ENCODE results near the gene TMPRSS11E.

Gene TMPRSS11E

GRCh38 chr4:68460085-68460484 is 12.8 kb downstream of the TMPRSS11E start:
- Histone ChIP-seq H3K9me3 (ENCODE audit: control insufficient read depth in 1 of 2, low read length in 2 of 2) (no peaks in the 10 kb centered on the region), H3K27me3 (ENCODE audit: control insufficient read depth in 1 of 2, insufficient read depth in 2 of 2, low read length in 2 of 2) (no peaks in the 10 kb centered on the region), H3K27ac (ENCODE audit: low read depth, low read length) (no peak overlapping the region), H3K9ac (ENCODE audit: low read depth in 1 of 2, low read length in 2 of 2) (no peak overlapping the region), H3K4me3 (ENCODE audit: low read depth in 1 of 2, low read length in 2 of 2) (no peak overlapping the region), H3K4me1 (ENCODE audit: control insufficient read depth in 1 of 2, insufficient read depth in 2 of 2, low read length in 2 of 2) (no peaks in the 10 kb centered on the region), H3K36me3 (ENCODE audit: control insufficient read depth in 1 of 2, insufficient read depth in 2 of 2, low read length in 2 of 2) (no peaks in the 10 kb centered on the region)

GRCh38 chr4:68461790-68462189 is 14.5 kb downstream of the TMPRSS11E start:
- Histone ChIP-seq H3K4me3 (ENCODE audit: low read depth in 1 of 2, low read length in 2 of 2) (no peak overlapping the region), H3K27me3 (ENCODE audit: control insufficient read depth in 1 of 2, insufficient read depth in 2 of 2, low read length in 2 of 2) (no peaks in the 10 kb centered on the region), H3K36me3 (ENCODE audit: control insufficient read depth in 1 of 2, insufficient read depth in 2 of 2, low read length in 2 of 2) (no peaks in the 10 kb centered on the region), H3K4me1 (ENCODE audit: control insufficient read depth in 1 of 2, insufficient read depth in 2 of 2, low read length in 2 of 2) (no peaks in the 10 kb centered on the region), H3K9ac (ENCODE audit: low read depth in 1 of 2, low read length in 2 of 2) (no peak overlapping the region), H3K27ac (ENCODE audit: low read depth, low read length) (no peak overlapping the region), H3K9me3 (ENCODE audit: control insufficient read depth in 1 of 2, low read length in 2 of 2) (no peaks in the 10 kb centered on the region)

- H3K9ac ChIP-seq (ENCODE audit: low read depth in 1 of 2, low read length in 2 of 2) = no peak overlapping the region
- H3K27ac ChIP-seq (ENCODE audit: low read depth, low read length) = no peak overlapping the region
- no peaks in the 10 kb centered on the region for H3K4me1 ChIP-seq (ENCODE audit: control insufficient read depth in 1 of 2, insufficient read depth in 2 of 2, low read length in 2 of 2)
- no peaks in the 10 kb centered on the region for H3K27me3 ChIP-seq (ENCODE audit: control insufficient read depth in 1 of 2, insufficient read depth in 2 of 2, low read length in 2 of 2)
- no peaks in the 10 kb centered on the region for H3K9me3 ChIP-seq (ENCODE audit: control insufficient read depth in 1 of 2, low read length in 2 of 2)
- H3K36me3 ChIP-seq (ENCODE audit: control insufficient read depth in 1 of 2, insufficient read depth in 2 of 2, low read length in 2 of 2) = no peaks in the 10 kb centered on the region
- no peak overlapping the region for H3K4me3 ChIP-seq (ENCODE audit: low read depth in 1 of 2, low read length in 2 of 2)
These were observed 15.4 kb downstream of the TMPRSS11E start for GRCh38 chr4:68462691-68463090.

GRCh38 chr4:68463796-68464195 is 16.5 kb downstream of the TMPRSS11E start:
- Histone ChIP-seq H3K4me1 (ENCODE audit: control insufficient read depth in 1 of 2, insufficient read depth in 2 of 2, low read length in 2 of 2) (no peaks in the 10 kb centered on the region), H3K27ac (ENCODE audit: low read depth, low read length) (no peak overlapping the region), H3K36me3 (ENCODE audit: control insufficient read depth in 1 of 2, insufficient read depth in 2 of 2, low read length in 2 of 2) (no peaks in the 10 kb centered on the region), H3K9ac (ENCODE audit: low read depth in 1 of 2, low read length in 2 of 2) (no peak overlapping the region), H3K4me3 (ENCODE audit: low read depth in 1 of 2, low read length in 2 of 2) (no peak overlapping the region), H3K27me3 (ENCODE audit: control insufficient read depth in 1 of 2, insufficient read depth in 2 of 2, low read length in 2 of 2) (no peaks in the 10 kb centered on the region), H3K9me3 (ENCODE audit: control insufficient read depth in 1 of 2, low read length in 2 of 2) (no peaks in the 10 kb centered on the region)

GRCh38 chr4:68465058-68465457 is 17.8 kb downstream of the TMPRSS11E start:
- Histone ChIP-seq H3K4me1 (ENCODE audit: control insufficient read depth in 1 of 2, insufficient read depth in 2 of 2, low read length in 2 of 2) (no peaks in the 10 kb centered on the region), H3K9ac (ENCODE audit: low read depth in 1 of 2, low read length in 2 of 2) (no peak overlapping the region), H3K4me3 (ENCODE audit: low read depth in 1 of 2, low read length in 2 of 2) (no peak overlapping the region), H3K27me3 (ENCODE audit: control insufficient read depth in 1 of 2, insufficient read depth in 2 of 2, low read length in 2 of 2) (no peaks in the 10 kb centered on the region), H3K27ac (ENCODE audit: low read depth, low read length) (no peak overlapping the region), H3K9me3 (ENCODE audit: control insufficient read depth in 1 of 2, low read length in 2 of 2) (no peaks in the 10 kb centered on the region), H3K36me3 (ENCODE audit: control insufficient read depth in 1 of 2, insufficient read depth in 2 of 2, low read length in 2 of 2) (no peaks in the 10 kb centered on the region)

- Histone ChIP-seq H3K27me3 (ENCODE audit: control insufficient read depth in 1 of 2, insufficient read depth in 2 of 2, low read length in 2 of 2) (no peaks in the 10 kb centered on the region), H3K36me3 (ENCODE audit: control insufficient read depth in 1 of 2, insufficient read depth in 2 of 2, low read length in 2 of 2) (no peaks in the 10 kb centered on the region), H3K4me3 (ENCODE audit: low read depth in 1 of 2, low read length in 2 of 2) (no peak overlapping the region), H3K9me3 (ENCODE audit: control insufficient read depth in 1 of 2, low read length in 2 of 2) (no peaks in the 10 kb centered on the region), H3K4me1 (ENCODE audit: control insufficient read depth in 1 of 2, insufficient read depth in 2 of 2, low read length in 2 of 2) (no peaks in the 10 kb centered on the region), H3K9ac (ENCODE audit: low read depth in 1 of 2, low read length in 2 of 2) (no peak overlapping the region), H3K27ac (ENCODE audit: low read depth, low read length) (no peak overlapping the region)
These were observed 18.9 kb downstream of the TMPRSS11E start for GRCh38 chr4:68466185-68466584.

- no peak overlapping the region for H3K27ac ChIP-seq (ENCODE audit: low read depth, low read length)
- no peak overlapping the region for H3K9ac ChIP-seq (ENCODE audit: low read depth in 1 of 2, low read length in 2 of 2)
- H3K4me1 ChIP-seq (ENCODE audit: control insufficient read depth in 1 of 2, insufficient read depth in 2 of 2, low read length in 2 of 2) = no peaks in the 10 kb centered on the region
- no peaks in the 10 kb centered on the region for H3K36me3 ChIP-seq (ENCODE audit: control insufficient read depth in 1 of 2, insufficient read depth in 2 of 2, low read length in 2 of 2)
- no peaks in the 10 kb centered on the region for H3K27me3 ChIP-seq (ENCODE audit: control insufficient read depth in 1 of 2, insufficient read depth in 2 of 2, low read length in 2 of 2)
- no peaks in the 10 kb centered on the region for H3K9me3 ChIP-seq (ENCODE audit: control insufficient read depth in 1 of 2, low read length in 2 of 2)
- no peak overlapping the region for H3K4me3 ChIP-seq (ENCODE audit: low read depth in 1 of 2, low read length in 2 of 2)
These were observed 19.5 kb downstream of the TMPRSS11E start for GRCh38 chr4:68466751-68467150.

GRCh38 chr4:68469482-68469881 is 22.2 kb downstream of the TMPRSS11E start:
- H3K9me3 ChIP-seq (ENCODE audit: control insufficient read depth in 1 of 2, low read length in 2 of 2) = no peaks in the 10 kb centered on the region

GRCh38 chr4:68476191-68476590 is 28.9 kb downstream of the TMPRSS11E start:
- no peak overlapping the region for H3K27ac ChIP-seq (ENCODE audit: low read depth, low read length)
- no peaks in the 10 kb centered on the region for H3K36me3 ChIP-seq (ENCODE audit: control insufficient read depth in 1 of 2, insufficient read depth in 2 of 2, low read length in 2 of 2)
- H3K9ac ChIP-seq (ENCODE audit: low read depth in 1 of 2, low read length in 2 of 2) = no peak overlapping the region
- H3K27me3 ChIP-seq (ENCODE audit: control insufficient read depth in 1 of 2, insufficient read depth in 2 of 2, low read length in 2 of 2) = no peaks in the 10 kb centered on the region
- H3K9me3 ChIP-seq (ENCODE audit: control insufficient read depth in 1 of 2, low read length in 2 of 2) = no peaks in the 10 kb centered on the region
- H3K4me3 ChIP-seq (ENCODE audit: low read depth in 1 of 2, low read length in 2 of 2) = no peak overlapping the region
- H3K4me1 ChIP-seq (ENCODE audit: control insufficient read depth in 1 of 2, insufficient read depth in 2 of 2, low read length in 2 of 2) = no peaks in the 10 kb centered on the region

More at GRCh38 chr4:68469482-68469881, 22.2 kb downstream of the TMPRSS11E start:
- H3K4me1 ChIP-seq (ENCODE audit: control insufficient read depth in 1 of 2, insufficient read depth in 2 of 2, low read length in 2 of 2) = no peaks in the 10 kb centered on the region
- H3K9ac ChIP-seq (ENCODE audit: low read depth in 1 of 2, low read length in 2 of 2) = no peak overlapping the region
- no peak overlapping the region for H3K27ac ChIP-seq (ENCODE audit: low read depth, low read length)
- H3K36me3 ChIP-seq (ENCODE audit: control insufficient read depth in 1 of 2, insufficient read depth in 2 of 2, low read length in 2 of 2) = no peaks in the 10 kb centered on the region
- no peaks in the 10 kb centered on the region for H3K27me3 ChIP-seq (ENCODE audit: control insufficient read depth in 1 of 2, insufficient read depth in 2 of 2, low read length in 2 of 2)
- H3K4me3 ChIP-seq (ENCODE audit: low read depth in 1 of 2, low read length in 2 of 2) = no peak overlapping the region

- Histone ChIP-seq H3K9ac (ENCODE audit: low read depth in 1 of 2, low read length in 2 of 2) (no peak overlapping the region), H3K27me3 (ENCODE audit: control insufficient read depth in 1 of 2, insufficient read depth in 2 of 2, low read length in 2 of 2) (no peaks in the 10 kb centered on the region), H3K9me3 (ENCODE audit: control insufficient read depth in 1 of 2, low read length in 2 of 2) (no peaks in the 10 kb centered on the region), H3K36me3 (ENCODE audit: control insufficient read depth in 1 of 2, insufficient read depth in 2 of 2, low read length in 2 of 2) (no peaks in the 10 kb centered on the region), H3K27ac (ENCODE audit: low read depth, low read length) (no peak overlapping the region), H3K4me1 (ENCODE audit: control insufficient read depth in 1 of 2, insufficient read depth in 2 of 2, low read length in 2 of 2) (no peaks in the 10 kb centered on the region), H3K4me3 (ENCODE audit: low read depth in 1 of 2, low read length in 2 of 2) (no peak overlapping the region)
These were observed 42.1 kb downstream of the TMPRSS11E start for GRCh38 chr4:68489338-68489737.

- H3K9me3 ChIP-seq (ENCODE audit: control insufficient read depth in 1 of 2, low read length in 2 of 2) = no peaks in the 10 kb centered on the region
- H3K4me1 ChIP-seq (ENCODE audit: control insufficient read depth in 1 of 2, insufficient read depth in 2 of 2, low read length in 2 of 2) = no peaks in the 10 kb centered on the region
- no peak overlapping the region for H3K4me3 ChIP-seq (ENCODE audit: low read depth in 1 of 2, low read length in 2 of 2)
- no peak overlapping the region for H3K9ac ChIP-seq (ENCODE audit: low read depth in 1 of 2, low read length in 2 of 2)
- H3K36me3 ChIP-seq (ENCODE audit: control insufficient read depth in 1 of 2, insufficient read depth in 2 of 2, low read length in 2 of 2) = no peaks in the 10 kb centered on the region
- H3K27me3 ChIP-seq (ENCODE audit: control insufficient read depth in 1 of 2, insufficient read depth in 2 of 2, low read length in 2 of 2) = no peaks in the 10 kb centered on the region
- H3K27ac ChIP-seq (ENCODE audit: low read depth, low read length) = no peak overlapping the region
These were observed 43.7 kb downstream of the TMPRSS11E start for GRCh38 chr4:68490826-68491457.
